Smooth muscle cell (in vitro differentiated cells): ENCODE data around the gene ZMYND15. TPM values are rescaled to one million over a fixed set of nuclear protein-coding genes. Genes with fewer than 3 reads are reported as not detected.

Experiments
- DNase-seq: peaks from one replicate; lab custom pipeline; 2025; ENCODE audit not compliant: unreplicated experiment; lab: John Stamatoyannopoulos, UW
- H2AFZ ChIP-seq: fragments of 200-600 bp; sonication (generic); 2 replicates; pipeline ENCODE4 v1.6.0; 2016; ENCODE audit warnings: antibody characterized with exemption, low read depth, mild to moderate bottlenecking
- H3F3A ChIP-seq: fragments of 200-600 bp; sonication (generic); 2 replicates; pipeline ENCODE4 v1.6.0; 2017; ENCODE audit warnings: antibody characterized with exemption, low read depth
- H3K27ac ChIP-seq: fragments of 200-600 bp; sonication (generic); 2 replicates; pipeline ENCODE4 v1.5.1; 2016; ENCODE audit warnings: low read depth, mild to moderate bottlenecking
- H3K27me3 ChIP-seq: fragments of 200-600 bp; sonication (generic); 2 replicates; pipeline ENCODE4 v1.6.1; 2016; ENCODE audit warnings: low read depth, mild to moderate bottlenecking
- H3K36me3 ChIP-seq: fragments of 200-600 bp; sonication (generic); 2 replicates; pipeline ENCODE4 v1.5.1; 2016; ENCODE audit warnings: low read depth
- H3K4me1 ChIP-seq: fragments of 200-600 bp; sonication (generic); 2 replicates; pipeline ENCODE4 v1.5.1; 2016; ENCODE audit warnings: low read depth
- H3K4me2 ChIP-seq: fragments of 200-600 bp; sonication (generic); 2 replicates; pipeline ENCODE4 v1.6.0; 2016; ENCODE audit warnings: mild to moderate bottlenecking
- H3K4me3 ChIP-seq: fragments of 200-600 bp; sonication (generic); 2 replicates; pipeline ENCODE4 v1.5.1; 2016; ENCODE audit warnings: mild to moderate bottlenecking
- H3K79me2 ChIP-seq: fragments of 200-600 bp; sonication (generic); 2 replicates; pipeline ENCODE4 v1.6.0; 2016; ENCODE audit warnings: low read depth, mild to moderate bottlenecking
- H3K9ac ChIP-seq: fragments of 200-600 bp; sonication (generic); 2 replicates; pipeline ENCODE4 v1.6.0; 2016; ENCODE audit warnings: low read depth
- H3K9me3 ChIP-seq: fragments of 200-600 bp; sonication (generic); replicated peaks from 2 replicates; pipeline ENCODE4 v1.5.1; 2016; ENCODE audit warnings: low read depth
- H4K20me1 ChIP-seq: fragments of 200-600 bp; sonication (generic); 2 replicates; pipeline ENCODE4 v1.6.0; 2016; ENCODE audit warnings: low read depth
- CTCF ChIP-seq: fragments of 200-600 bp; sonication (generic); IDR thresholded peaks from 2 replicates; pipeline ENCODE4 v1.5.1; 2017; ENCODE audit warnings: borderline replicate concordance, mild to moderate bottlenecking, antibody characterized with exemption; ENCODE audit not compliant: insufficient read depth, poor library complexity, severe bottlenecking
- WGBS: methylation state at CpG from one replicate; pipeline ENCODE4 v1.1.7; 2016; ENCODE audit warnings: low lambda C conversion rate; 5-methylcytosine and 5-hydroxymethylcytosine counted together
- polyA plus RNA-seq: library from polyadenylated mRNA; unstranded; fragments of >200 nt; fragmentation: Nextera tagmentation; extraction: Ambion mirVana; gene quantifications from 2 replicates; pipeline ENCODE4 v1.2.1, GENCODE V29; 2016
- total RNA-seq: library from RNA; depleted of rRNA; stranded (reverse); fragments of >200 nt; gene quantifications from 2 replicates; pipeline ENCODE4 v1.2.3, GENCODE V29; 2014

Gene ZMYND15
- total and polyA plus RNA-seq, 2 experiments from 2014 or later, result not detected

- Histone ChIP-seq H3K27ac (no peak overlapping the region), H2AFZ (no peak overlapping the region), H3K4me1 (no peaks in the 10 kb centered on the region), H3K27me3 (peaks cover 8% of the 10 kb centered on the region), H3K36me3 (no peaks in the 10 kb centered on the region), H4K20me1 (no peaks in the 10 kb centered on the region), H3K79me2 (no peaks in the 10 kb centered on the region), H3K4me3 (no peak overlapping the region), H3F3A (no peaks in the 10 kb centered on the region), H3K9ac (no peak overlapping the region), H3K9me3 (no peaks in the 10 kb centered on the region), H3K4me2 (no peak overlapping the region)
- 81% methylated on average over 10 of the region's 10 CpGs for WGBS
- no peak for DNase-seq
- TF ChIP-seq CTCF, result no peak
Measured at GRCh38 chr17:4772235-4772613, 32.6 kb downstream of the ZMYND15 start.

DNA sequence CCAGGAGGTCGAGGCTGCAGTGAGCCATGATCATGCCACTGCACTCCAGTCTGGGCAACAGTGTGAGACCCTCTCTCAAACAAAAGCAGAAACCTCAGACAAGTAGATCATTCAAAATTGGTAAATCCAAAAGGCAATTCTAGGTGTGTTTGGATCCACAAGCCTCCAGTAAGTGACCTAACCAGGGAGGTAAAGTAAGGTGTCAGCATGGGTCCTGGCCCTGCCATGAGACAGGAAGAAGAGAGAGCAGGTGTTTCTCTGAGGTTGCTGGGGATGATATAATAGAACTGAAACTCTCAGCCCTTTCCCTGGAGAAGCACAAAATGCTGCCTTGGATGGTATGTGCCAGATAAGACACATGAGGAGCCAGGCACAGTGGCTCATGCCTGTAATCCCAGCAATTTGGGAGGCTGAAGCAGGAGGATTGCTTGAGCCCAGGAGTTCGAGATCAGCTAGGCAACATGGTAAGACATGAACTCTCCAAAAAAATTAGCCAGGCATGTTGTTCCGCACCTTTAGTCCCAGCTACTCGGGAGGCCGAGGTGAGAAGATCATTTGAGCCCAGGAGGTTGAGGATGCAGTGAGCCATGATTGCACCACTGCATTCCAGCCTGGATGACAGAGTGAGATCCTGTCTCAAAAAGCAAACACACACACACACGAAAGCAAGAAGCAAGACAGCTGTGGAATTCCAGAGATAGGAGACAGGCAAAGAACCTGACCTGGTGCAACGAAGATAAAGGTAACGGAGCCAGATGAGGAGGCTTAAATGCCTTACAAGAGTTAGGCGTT is 38.5 kb downstream of the ZMYND15 start:
- Histone ChIP-seq H3K36me3 (no peaks in the 10 kb centered on the region), H3F3A (no peaks in the 10 kb centered on the region), H3K9me3 (no peaks in the 10 kb centered on the region), H4K20me1 (no peaks in the 10 kb centered on the region), H3K27ac (no peak overlapping the region), H3K4me3 (no peak overlapping the region), H3K4me1 (no peaks in the 10 kb centered on the region), H3K9ac (no peak overlapping the region), H3K27me3 (peaks cover 16% of the 10 kb centered on the region), H2AFZ (no peak overlapping the region), H3K79me2 (no peaks in the 10 kb centered on the region), H3K4me2 (no peak overlapping the region)
- no peak for TF ChIP-seq CTCF
- WGBS, result 67% methylated on average over 9 of the region's 9 CpGs
- no peak for DNase-seq

DNA sequence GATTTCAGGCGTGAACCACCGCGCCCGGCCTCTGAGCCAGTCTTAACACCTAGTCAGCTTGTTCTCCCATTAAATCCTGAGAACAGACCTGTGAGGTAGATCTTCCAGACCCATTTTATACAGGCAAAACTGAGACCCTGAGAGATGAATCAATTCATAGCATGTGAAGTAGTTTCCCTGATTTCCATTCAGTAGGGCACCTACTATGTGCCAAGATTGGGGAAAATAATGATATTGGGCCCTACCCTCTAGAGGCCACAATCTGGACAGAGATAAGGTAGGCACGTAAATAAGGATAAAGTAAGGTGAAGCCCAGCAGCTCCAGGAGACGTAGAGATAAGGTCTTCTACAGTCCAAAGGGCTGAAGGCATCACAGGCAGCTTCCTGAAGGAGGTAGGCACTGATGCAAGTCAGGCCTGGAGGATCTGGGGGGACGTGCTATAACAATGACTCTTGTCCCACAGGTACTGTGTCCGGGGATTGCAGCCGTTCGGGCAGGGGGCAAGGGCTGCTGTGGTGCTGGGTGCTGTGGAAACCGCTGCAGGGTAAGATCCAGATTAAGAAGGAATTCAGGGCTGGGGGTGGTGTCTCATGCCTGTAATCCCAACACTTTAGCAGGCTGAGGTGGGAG is 40.8 kb downstream of the ZMYND15 start:
- H3K9me3 ChIP-seq, result no peaks in the 10 kb centered on the region
- no peak for DNase-seq
- no peaks in the 10 kb centered on the region for H3K36me3 ChIP-seq
- no peak overlapping the region for H3K4me2 ChIP-seq
- no peaks in the 10 kb centered on the region for H4K20me1 ChIP-seq
- no peaks in the 10 kb centered on the region for H3K79me2 ChIP-seq
- no peaks in the 10 kb centered on the region for H3F3A ChIP-seq
- no peaks in the 10 kb centered on the region for H3K4me1 ChIP-seq
- H3K9ac ChIP-seq, result no peak overlapping the region
- no peak overlapping the region for H3K4me3 ChIP-seq
- H3K27ac ChIP-seq, result no peak overlapping the region
- H2AFZ ChIP-seq, result no peak overlapping the region
- H3K27me3 ChIP-seq, result peaks cover 11% of the 10 kb centered on the region
- WGBS, result 90% methylated on average over 11 of the region's 11 CpGs
- no peak for TF ChIP-seq CTCF
